NCI-H1417 treated with DMSO at 0.1 percent for 48 hours (cell line): Measurements from ENCODE around the gene CNTNAP5.

Source experiments
- DNase-seq: peaks from one replicate; lab custom pipeline; 2025; lab: John Stamatoyannopoulos, UW

Gene CNTNAP5

GRCh38 chr2:124547700-124548099, 522.6 kb downstream of the CNTNAP5 start:
- DNase-seq: no peak

GRCh38 chr2:124558277-124558905, 533.3 kb downstream of the CNTNAP5 start:
- no peak for DNase-seq

GRCh38 chr2:124559236-124559635, 534.1 kb downstream of the CNTNAP5 start:
- DNase-seq: no peak

- DNase-seq: no peak
These were observed 535.6 kb downstream of the CNTNAP5 start for GRCh38 chr2:124560592-124561112.

- DNase-seq: no peak
These were observed 536.4 kb downstream of the CNTNAP5 start for GRCh38 chr2:124561486-124561885.

- no peak for DNase-seq
These were observed 538.3 kb downstream of the CNTNAP5 start for GRCh38 chr2:124563426-124563825.

GRCh38 chr2:124566518-124566970, 541.5 kb downstream of the CNTNAP5 start:
- no peak for DNase-seq

- no peak for DNase-seq
These were observed 545.8 kb downstream of the CNTNAP5 start for GRCh38 chr2:124570872-124571271.

GRCh38 chr2:124571836-124572235, 546.7 kb downstream of the CNTNAP5 start:
- no peak for DNase-seq

GRCh38 chr2:124572934-124573634, 548.0 kb downstream of the CNTNAP5 start:
- no peak for DNase-seq

- no peak for DNase-seq
These were observed 550.4 kb downstream of the CNTNAP5 start for GRCh38 chr2:124575497-124575896.

GRCh38 chr2:124580263-124580662, 555.2 kb downstream of the CNTNAP5 start:
- no peak for DNase-seq

- no peak for DNase-seq
These were observed 557.3 kb downstream of the CNTNAP5 start for GRCh38 chr2:124582387-124582786.

GRCh38 chr2:124584615-124585014, 559.5 kb downstream of the CNTNAP5 start:
- DNase-seq: no peak

GRCh38 chr2:124585277-124585676, 560.2 kb downstream of the CNTNAP5 start:
- DNase-seq: no peak

- no peak for DNase-seq
These were observed 561.1 kb downstream of the CNTNAP5 start for GRCh38 chr2:124586210-124586609.

- no peak for DNase-seq
These were observed 561.7 kb downstream of the CNTNAP5 start for GRCh38 chr2:124586835-124587234.

GRCh38 chr2:124589971-124590370, 564.9 kb downstream of the CNTNAP5 start:
- DNase-seq: no peak

- DNase-seq: no peak
These were observed 577.7 kb downstream of the CNTNAP5 start for GRCh38 chr2:124602759-124603158.

GRCh38 chr2:124604940-124605339, 579.9 kb downstream of the CNTNAP5 start:
- no peak for DNase-seq

- DNase-seq: no peak
These were observed 582.6 kb downstream of the CNTNAP5 start for GRCh38 chr2:124607679-124608078.

GRCh38 chr2:124609667-124610066, 584.6 kb downstream of the CNTNAP5 start:
- DNase-seq: no peak

GRCh38 chr2:124610141-124610540, 585.1 kb downstream of the CNTNAP5 start:
- DNase-seq: no peak
